Endothelial cell of umbilical vein (primary cell): Measurements from ENCODE around the gene MYRIP.

Source experiments
- CTCF ChIP-seq, 2 donors: IDR thresholded peaks; 1 replicate in 1 of 2; 2 replicates in 1 of 2; pipeline ENCODE4 v1.5.1; 2011; ENCODE audit warnings: low read length in 2 of 2, mild to moderate bottlenecking in 2 of 2, moderate library complexity in 2 of 2, control low read depth in 1 of 2, inconsistent platforms in 1 of 2, low read depth in 1 of 2; ENCODE audit not compliant: insufficient read depth in 1 of 2; ENCODE audit errors: extremely low read depth in 1 of 2
- EZH2 ChIP-seq: IDR thresholded peaks from 2 replicates; pipeline ENCODE4 v1.6.1; 2012; ENCODE audit warnings: borderline replicate concordance, low read depth, mild to moderate bottlenecking, moderate library complexity, low read length, inconsistent platforms; ENCODE audit not compliant: severe bottlenecking
- JUN ChIP-seq: IDR thresholded peaks from 2 replicates; pipeline ENCODE4 v1.6.1; 2011; ENCODE audit warnings: borderline replicate concordance, low read depth; ENCODE audit not compliant: insufficient read length, insufficient read depth
- MAX ChIP-seq: IDR thresholded peaks from 2 replicates; pipeline ENCODE4 v1.6.1; 2011; ENCODE audit not compliant: insufficient read depth, insufficient read length
- MYC ChIP-seq: IDR thresholded peaks from one replicate; pipeline ENCODE4 v1.6.1; 2011; ENCODE audit warnings: mild to moderate bottlenecking, low read depth, low read length
- POLR2A ChIP-seq: IDR thresholded peaks from 2 replicates; pipeline ENCODE4 v1.6.1; 2012; ENCODE audit warnings: low read depth, mild to moderate bottlenecking, control low read depth, low read length
- POLR2AphosphoS5 ChIP-seq: IDR thresholded peaks from 2 replicates; pipeline ENCODE4 v1.6.1; 2012; ENCODE audit warnings: low read depth, mild to moderate bottlenecking, control low read depth, low read length, moderate library complexity; ENCODE audit not compliant: insufficient read depth

GRCh38 chr3:40172560-40172959 lies 363.2 kb downstream of the MYRIP start:
- TF ChIP-seq CTCF (IDR thresholded peaks at IDR 0.05; ENCODE audit: extremely low read depth in 1 of 2, insufficient read depth in 1 of 2, low read depth in 1 of 2, low read length in 2 of 2) (no peak), JUN (no peak), POLR2AphosphoS5 (no peak), MAX (no peak), EZH2 (no peak), POLR2A (no peak), MYC (no peak)
